Esophagus (tissue), 2 donors: Measurements from ENCODE around the gene PROCR. TPM values are rescaled to one million over a fixed set of nuclear protein-coding genes. Genes with fewer than 3 reads are reported as not detected.
"Not testable (repeated sequence)": the region's sequence is repeated elsewhere in the genome, so short reads cannot be mapped to it uniquely, and the experiment has no call there.

Experiments used
- H3K27ac ChIP-seq, 2 donors: one replicate each; pipeline ENCODE4 v1.5.1; 2013; ENCODE audit warnings: low read depth in 2 of 2, mild to moderate bottlenecking in 2 of 2, inconsistent platforms in 1 of 2, low read length in 1 of 2, moderate library complexity in 1 of 2
- H3K27me3 ChIP-seq, 2 donors: one replicate each; pipeline ENCODE4 v1.6.1; 2013; ENCODE audit warnings: low read length in 2 of 2, control low read depth in 1 of 2, mild to moderate bottlenecking in 1 of 2; ENCODE audit not compliant: insufficient read depth in 2 of 2, control insufficient read depth in 1 of 2
- H3K36me3 ChIP-seq, 2 donors: one replicate each; pipeline ENCODE4 v1.6.1; 2013; ENCODE audit warnings: low read length in 1 of 2; ENCODE audit not compliant: control insufficient read depth in 2 of 2, insufficient read depth in 2 of 2
- H3K4me1 ChIP-seq, 2 donors: one replicate each; pipeline ENCODE4 v1.6.1; 2013; ENCODE audit warnings: low read length in 1 of 2; ENCODE audit not compliant: control insufficient read depth in 2 of 2, insufficient read depth in 2 of 2
- H3K4me3 ChIP-seq, 2 donors: one replicate each; pipeline ENCODE4 v1.5.1; 2013; ENCODE audit warnings: low read length in 2 of 2, mild to moderate bottlenecking in 2 of 2, low read depth in 1 of 2, moderate library complexity in 1 of 2
- H3K9me3 ChIP-seq, 2 donors: one replicate each; pipeline ENCODE4 v1.6.1; 2013; ENCODE audit warnings: mild to moderate bottlenecking in 2 of 2, low read depth in 1 of 2, low read length in 1 of 2, moderate library complexity in 1 of 2; ENCODE audit not compliant: control insufficient read depth in 2 of 2, insufficient read depth in 1 of 2
- WGBS, 2 donors: extraction: QIAGEN DNeasy Blood & Tissue Kit; methylation state at CpG; one replicate each; pipeline ENCODE4 v1.1.7; 2013; 5-methylcytosine and 5-hydroxymethylcytosine counted together
- polyA plus RNA-seq, 2 donors: library from polyadenylated mRNA; stranded (reverse); fragments of 200-250 nt; gene quantifications; one replicate each; pipeline ENCODE4 v1.2.3, GENCODE V29; 2013
- donor health status: healthy with polysubstance abuse.
- donor health status: Bipolar disorder and iron deficiency.

The PROCR gene
- polyA plus RNA-seq, 2 donors = 5.3 to 7.5 TPM

DNA sequence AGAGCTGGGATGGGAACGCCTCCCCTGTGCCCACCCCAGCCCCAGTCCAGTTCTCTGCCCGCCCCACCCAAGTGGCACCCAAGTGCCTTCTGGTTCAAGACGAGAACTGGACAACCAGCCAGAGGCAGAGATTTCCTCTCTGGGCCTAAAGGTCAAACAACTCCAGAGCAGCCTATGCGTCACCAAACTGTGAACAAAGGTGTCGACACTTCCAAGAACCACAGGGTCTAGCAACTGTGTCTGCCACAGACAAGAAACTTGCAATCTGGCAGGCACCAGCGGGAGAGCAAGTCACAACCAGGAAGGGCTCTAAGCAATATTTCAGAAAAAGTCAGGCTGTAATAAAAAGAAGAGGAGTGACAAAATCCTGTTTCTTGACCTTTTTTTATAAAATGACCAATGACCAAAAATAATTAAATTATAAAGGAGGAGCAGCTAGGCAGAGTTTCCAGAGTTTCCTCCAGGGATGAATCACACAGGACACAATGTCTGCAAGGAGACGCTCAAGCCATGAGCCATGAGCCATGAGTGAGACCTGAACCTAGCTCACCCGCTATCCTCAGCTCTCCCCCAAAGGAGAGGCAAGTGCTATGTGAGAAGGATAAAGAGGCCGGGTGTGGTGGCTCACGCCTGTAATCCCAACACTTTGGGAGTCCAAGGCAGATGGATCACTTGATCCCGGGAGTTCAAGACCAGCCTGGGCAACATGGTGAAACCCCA lies 35.8 kb upstream of the PROCR start:
- Histone ChIP-seq H3K36me3 (peaks cover 16 to 32% of the 10 kb centered on the region in 2 donors), H3K27me3 (no peaks in the 10 kb centered on the region), H3K4me3 (no peak overlapping the region), H3K27ac (no peak overlapping the region), H3K4me1 (no peaks in the 10 kb centered on the region), H3K9me3 (no peaks in the 10 kb centered on the region)
- 90 to 93% methylated on average over 11 of the region's 11 CpGs for WGBS, 2 donors

DNA sequence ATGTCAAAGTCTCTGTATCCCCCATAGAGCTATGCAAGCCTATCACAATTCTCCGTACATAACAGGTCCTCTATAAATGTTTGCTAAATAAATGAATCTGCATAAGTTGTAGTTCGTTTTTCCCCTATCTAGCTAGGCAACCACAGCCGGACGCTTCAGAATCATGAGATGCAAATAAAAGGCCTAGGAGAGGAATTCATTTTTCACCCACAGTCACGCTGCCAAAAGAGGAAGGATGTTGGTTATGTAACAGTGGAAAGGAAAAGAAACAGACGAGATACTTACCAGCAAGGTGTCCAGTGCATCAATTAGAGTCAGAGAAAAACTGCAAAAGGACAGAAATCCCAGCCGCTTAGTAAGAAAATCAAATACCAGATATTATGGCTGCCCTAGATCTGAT lies 27.2 kb upstream of the PROCR start:
- no peaks in the 10 kb centered on the region for H3K36me3 ChIP-seq
- H3K27ac ChIP-seq = no peak overlapping the region
- no peaks in the 10 kb centered on the region for H3K9me3 ChIP-seq
- H3K4me3 ChIP-seq = no peak overlapping the region
- 65 to 68% methylated on average over 7 of the region's 7 CpGs for WGBS, 2 donors
- no peaks in the 10 kb centered on the region for H3K4me1 ChIP-seq
- no peaks in the 10 kb centered on the region for H3K27me3 ChIP-seq

DNA sequence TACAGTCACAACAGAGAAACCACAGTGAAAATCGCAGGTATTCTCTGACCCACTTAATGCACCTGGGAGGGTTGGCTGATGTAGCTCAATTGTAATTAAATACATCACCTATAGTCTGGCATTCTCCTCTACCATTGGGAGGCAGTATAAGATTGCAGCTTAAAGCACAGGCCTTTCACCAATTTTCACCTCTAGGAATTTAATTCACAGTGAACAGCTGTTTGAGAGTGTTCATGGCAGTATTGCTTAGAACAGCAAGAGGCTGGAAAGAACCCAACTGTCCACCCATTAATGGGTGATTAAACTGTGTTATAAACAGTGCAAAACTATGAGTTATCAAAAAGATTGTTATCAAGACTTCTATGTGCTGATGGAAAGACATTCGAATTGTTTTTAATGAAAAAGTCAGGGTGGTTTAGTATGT lies 26.7 kb upstream of the PROCR start:
- Histone ChIP-seq H3K4me1 (no peaks in the 10 kb centered on the region), H3K27me3 (no peaks in the 10 kb centered on the region), H3K36me3 (no peaks in the 10 kb centered on the region), H3K27ac (no peak overlapping the region), H3K9me3 (no peaks in the 10 kb centered on the region), H3K4me3 (no peak overlapping the region)
- 37 to 38% methylated on average over 2 of the region's 2 CpGs for WGBS, 2 donors

DNA sequence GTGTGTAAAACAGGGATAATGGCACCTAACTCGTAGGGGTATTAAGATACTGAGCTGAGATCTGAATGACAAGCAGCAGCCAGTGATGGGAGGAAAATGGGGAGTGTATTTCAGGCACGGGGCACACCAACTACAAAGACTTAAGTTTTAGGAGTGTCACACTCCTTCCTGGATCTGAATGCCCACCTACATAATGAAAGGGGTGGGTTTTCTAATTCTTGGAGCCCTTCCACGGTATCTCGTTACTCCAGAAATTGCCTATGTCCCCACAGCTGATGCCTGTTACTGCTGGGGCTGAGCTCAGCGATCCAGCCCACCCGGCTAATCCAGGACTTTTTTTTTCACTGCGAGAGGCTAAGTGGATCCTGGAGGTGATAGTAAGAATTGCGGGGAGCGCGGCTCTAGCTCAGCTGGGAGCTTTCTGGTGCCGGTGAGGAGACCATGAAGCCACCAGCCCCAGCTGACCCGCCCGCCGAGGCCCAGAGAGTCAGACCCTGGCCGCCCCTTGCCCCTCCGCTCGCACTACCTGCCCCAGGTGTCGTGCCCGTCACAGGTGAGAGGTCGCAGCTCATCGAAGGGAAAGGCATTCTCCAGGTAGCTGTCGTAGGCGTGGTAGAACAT lies 25.5 kb upstream of the PROCR start:
- H3K9me3 ChIP-seq = no peaks in the 10 kb centered on the region
- H3K4me3 ChIP-seq = peak overlapping the region; percentile 85 to 88
- no peaks in the 10 kb centered on the region for H3K36me3 ChIP-seq
- peak overlapping the region; percentile 92 to 96 for H3K27ac ChIP-seq
- no peaks in the 10 kb centered on the region for H3K27me3 ChIP-seq
- 4% methylated on average over 23 of the region's 23 CpGs for WGBS, 2 donors
- no peaks in the 10 kb centered on the region for H3K4me1 ChIP-seq

DNA sequence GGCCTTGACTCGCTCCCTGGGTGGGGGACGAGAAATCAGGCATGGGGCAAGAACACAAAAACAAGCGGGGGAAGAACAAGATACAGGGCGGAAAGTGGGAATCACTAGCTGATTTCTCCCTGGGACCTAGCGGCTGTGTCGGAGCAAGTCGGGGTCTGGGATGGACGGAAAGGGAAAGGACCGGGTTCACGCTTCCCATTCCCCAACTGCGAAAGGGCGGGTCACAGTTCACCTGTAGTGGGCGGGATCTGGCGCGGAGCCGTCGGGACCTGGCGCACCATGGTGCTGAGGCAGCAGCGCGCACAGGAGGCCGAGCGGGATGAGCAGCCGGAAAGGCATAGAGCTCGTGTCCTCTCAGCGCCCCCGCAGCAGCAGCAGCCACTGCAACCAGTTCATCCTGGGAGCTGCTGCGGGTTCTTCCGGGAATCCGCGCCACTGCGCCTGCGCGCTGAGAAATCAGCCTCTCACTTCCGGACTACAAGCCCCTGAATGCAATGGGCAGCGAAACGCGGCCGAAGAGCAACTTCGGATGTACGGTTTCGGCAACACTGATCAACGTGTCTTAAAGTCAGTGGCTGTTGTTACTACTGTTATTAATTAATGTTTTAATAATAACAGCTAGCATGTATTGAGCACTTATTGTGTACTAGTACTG lies 24.8 kb upstream of the PROCR start, which contains the start of gene EDEM2:
EDEM2 (minus strand) TSS at position 417 of the 655 bp plus-strand sequence; CDS start at position 339, 78 bp downstream.
- 0 to 1% methylated on average over 37 to 42 of the region's 42 CpGs for WGBS, 2 donors
- Histone ChIP-seq H3K27ac (peak within 1 kb of the TSS; percentile 92 to 96), H3K4me1 (no peaks in the 10 kb centered on the region), H3K27me3 (no peaks in the 10 kb centered on the region), H3K36me3 (no peaks in the 10 kb centered on the region), H3K9me3 (no peaks in the 10 kb centered on the region), H3K4me3 (peak within 1 kb of the TSS; percentile 85 to 88)

DNA sequence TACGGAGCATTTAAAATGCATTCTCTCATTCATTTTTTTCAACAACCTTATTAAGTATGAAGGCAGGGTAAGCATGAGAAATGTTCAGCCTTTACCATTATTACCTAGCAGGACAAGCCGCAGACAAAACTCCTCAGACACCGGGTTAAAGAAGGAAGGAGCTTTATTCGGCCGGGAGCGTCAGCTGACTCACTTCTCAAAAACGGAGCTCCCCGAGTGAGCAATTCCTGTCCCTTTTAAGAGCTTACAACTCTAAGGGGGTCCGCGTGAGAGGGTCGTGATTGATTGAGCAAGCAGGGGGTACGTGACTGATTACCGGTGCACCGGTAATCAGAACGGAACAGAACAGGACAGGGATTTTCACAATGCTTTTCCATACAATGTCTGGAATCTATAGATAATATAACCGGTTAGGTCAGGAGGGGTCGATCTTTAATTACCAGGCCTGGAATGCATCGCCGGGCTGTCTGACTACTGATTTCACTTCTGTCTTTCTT lies 24.2 kb upstream of the PROCR start:
- not testable (repeated sequence) for H3K4me1 ChIP-seq, H3K27me3 ChIP-seq, H3K9me3 ChIP-seq, H3K36me3 ChIP-seq
- 3 to 4% methylated on average over 19 of the region's 19 CpGs for WGBS, 2 donors
- peak overlapping the region; percentile 92 to 96 for H3K27ac ChIP-seq
- H3K4me3 ChIP-seq = peak overlapping the region; percentile 22 to 85

GRCh38 chr20:35150846-35151579 lies 20.9 kb upstream of the PROCR start:
- H3K27ac ChIP-seq = no peak overlapping the region
- no peak overlapping the region for H3K4me3 ChIP-seq
- H3K4me1 ChIP-seq = no peaks in the 10 kb centered on the region
- no peaks in the 10 kb centered on the region for H3K36me3 ChIP-seq
- WGBS, 2 donors = 78 to 81% methylated on average over 6 of the region's 6 CpGs
- H3K9me3 ChIP-seq = no peaks in the 10 kb centered on the region
- no peaks in the 10 kb centered on the region for H3K27me3 ChIP-seq

GRCh38 chr20:35151736-35152135 lies 20.1 kb upstream of the PROCR start:
- H3K4me1 ChIP-seq = no peaks in the 10 kb centered on the region
- H3K4me3 ChIP-seq = no peak overlapping the region
- WGBS, 2 donors = 65 to 70% methylated on average over 4 of the region's 4 CpGs
- H3K27me3 ChIP-seq = no peaks in the 10 kb centered on the region
- no peaks in the 10 kb centered on the region for H3K9me3 ChIP-seq
- no peaks in the 10 kb centered on the region for H3K36me3 ChIP-seq
- H3K27ac ChIP-seq = no peak overlapping the region

DNA sequence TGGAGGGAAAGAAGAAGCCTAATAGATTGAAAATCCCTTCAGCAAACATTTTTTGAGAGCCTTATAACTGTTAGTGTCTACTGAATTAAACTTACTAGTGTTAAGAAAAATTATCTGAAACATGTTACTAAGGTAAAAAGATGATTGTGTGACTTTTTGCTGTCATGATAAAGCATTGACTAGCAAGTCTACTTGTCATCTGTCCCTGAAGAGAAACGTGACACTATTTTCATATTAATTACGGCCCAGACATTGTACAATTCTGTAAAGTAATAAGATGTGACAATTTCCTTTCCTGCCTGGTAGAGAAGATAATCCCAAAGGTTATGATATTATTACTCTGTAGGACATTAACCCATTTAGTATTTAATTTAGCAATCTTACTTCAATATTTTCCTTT lies 15.9 kb upstream of the PROCR start:
- WGBS, 2 donors = 83 to 91% methylated on average over 2 of the region's 2 CpGs
- H3K36me3 ChIP-seq = no peaks in the 10 kb centered on the region
- H3K27me3 ChIP-seq = no peaks in the 10 kb centered on the region
- no peak overlapping the region for H3K4me3 ChIP-seq
- H3K27ac ChIP-seq = no peak overlapping the region
- no peaks in the 10 kb centered on the region for H3K4me1 ChIP-seq
- no peaks in the 10 kb centered on the region for H3K9me3 ChIP-seq
